Stimulated activated CD4-positive, alpha-beta T cell treated with anti-CD3 and anti-CD28 coated beads, Interleukin-15, amount 100 ng/mL, for 24 hours (primary cell): ENCODE results near the gene GAS5.

Experiments used
- DNase-seq: peaks from one replicate; pipeline ENCODE4 v3.0.0-alpha.2; 2020

The GAS5 gene

GRCh38 chr1:173868266-173869020 is 654 bp upstream of the GAS5 start, which contains the start of gene ZBTB37:
ZBTB37 (plus strand) TSS chr1:173868380; CDS start chr1:173870226, 1,846 bp downstream.
- peak; percentile 98 for DNase-seq

- peak; percentile 66 for DNase-seq
These were observed 542 bp downstream of the GAS5 start for GRCh38 chr1:173867141-173867752.

- DNase-seq, result peak; percentile 11
These were observed 1.2 kb downstream of the GAS5 start for GRCh38 chr1:173866413-173867115.

GRCh38 chr1:173865468-173866164 is 2.2 kb downstream of the GAS5 start:
- DNase-seq, result no peak

- DNase-seq, result no peak
These were observed 3.5 kb downstream of the GAS5 start for GRCh38 chr1:173864179-173864867.

- peak; percentile 16 for DNase-seq
These were observed 4.3 kb downstream of the GAS5 start for GRCh38 chr1:173863224-173864161.

GRCh38 chr1:173862769-173863223 is 5.0 kb downstream of the GAS5 start:
- peak; percentile 37 for DNase-seq

- peak; percentile 63 for DNase-seq
These were observed 5.5 kb downstream of the GAS5 start for GRCh38 chr1:173862146-173862768.

- DNase-seq, result peak; percentile 70
These were observed 6.1 kb downstream of the GAS5 start for GRCh38 chr1:173861731-173862145.

- DNase-seq, result no peak
These were observed 7.7 kb downstream of the GAS5 start for GRCh38 chr1:173860065-173860464.

GRCh38 chr1:173859547-173859946 is 8.2 kb downstream of the GAS5 start:
- peak; percentile 15 for DNase-seq

- DNase-seq, result no peak
These were observed 10.3 kb downstream of the GAS5 start for GRCh38 chr1:173857363-173857917.

- DNase-seq, result no peak
These were observed 10.9 kb downstream of the GAS5 start for GRCh38 chr1:173856903-173857302.

- DNase-seq, result no peak
These were observed 11.8 kb downstream of the GAS5 start for GRCh38 chr1:173856014-173856413.

GRCh38 chr1:173853074-173853473 is 14.7 kb downstream of the GAS5 start:
- DNase-seq, result no peak

- DNase-seq, result no peak
These were observed 15.7 kb downstream of the GAS5 start for GRCh38 chr1:173852105-173852504.

- DNase-seq, result no peak
These were observed 35.0 kb downstream of the GAS5 start for GRCh38 chr1:173832748-173833147.

GRCh38 chr1:173827611-173828010 is 40.2 kb downstream of the GAS5 start:
- DNase-seq, result no peak

GRCh38 chr1:173824315-173825081 is 43.3 kb downstream of the GAS5 start, which contains the start of the genes CENPL and DARS2:
CENPL (minus strand) TSS chr1:173824883; CDS start chr1:173811299, 13,584 bp downstream.
DARS2 (plus strand) TSS chr1:173824673; CDS start chr1:173825230, 557 bp downstream.
- peak; percentile 91 for DNase-seq
